Cardiac muscle cell (in vitro differentiated cells and primary cell): Measurements from ENCODE around the gene SOX10. TPM values are rescaled to one million over a fixed set of nuclear protein-coding genes. Genes with fewer than 3 reads are reported as not detected.

Source experiments
- DNase-seq, 2 donors: peaks; one replicate each; pipeline versions ENCODE4 v3.0.0 to v3.0.0-alpha.2; 2010 to 2017; ENCODE audit warnings: low read depth in 1 of 2, low spot score in 1 of 2
- H3K27ac ChIP-seq: fragments of 200-600 bp; sonication (generic); 2 replicates; pipeline ENCODE4 v1.5.1; 2016
- H3K27me3 ChIP-seq: fragments of 200-600 bp; sonication (generic); 2 replicates; pipeline ENCODE4 v1.6.0; 2016; ENCODE audit warnings: control low read depth
- H3K36me3 ChIP-seq: fragments of 200-600 bp; sonication (generic); 2 replicates; pipeline ENCODE4 v1.5.1; 2016; ENCODE audit warnings: control low read depth
- H3K4me1 ChIP-seq: fragments of 200-600 bp; sonication (generic); 2 replicates; pipeline ENCODE4 v1.8.1; 2017; ENCODE audit warnings: low read depth, mild to moderate bottlenecking, mixed run types
- H3K4me3 ChIP-seq: fragments of 200-600 bp; sonication (generic); 2 replicates; pipeline ENCODE4 v1.5.1; 2016; ENCODE audit warnings: mild to moderate bottlenecking
- H3K9me3 ChIP-seq: fragments of 200-600 bp; sonication (generic); 2 replicates; pipeline ENCODE4 v1.5.1; 2017; ENCODE audit warnings: low read depth, mild to moderate bottlenecking, control low read depth
- polyA plus RNA-seq: library from polyadenylated mRNA; unstranded; fragments of >200 nt; fragmentation: Nextera tagmentation; extraction: Ambion mirVana; gene quantifications from 2 replicates; pipeline ENCODE4 v1.2.1, GENCODE V29; 2016
- total RNA-seq: library from RNA; depleted of rRNA; stranded (reverse); fragments of >200 nt; gene quantifications from 2 replicates; pipeline ENCODE4 v1.2.3, GENCODE V29; 2016
- TF ChIP-seq, protein P1 (sequence below): IDR thresholded peaks from 2 replicates; pipeline ENCODE4 v1.5.1; 2012; ENCODE audit warnings: low read depth, mild to moderate bottlenecking, low read length

The SOX10 gene
- total and polyA plus RNA-seq, 2 experiments from 2014 or later: 0.03 TPM; not detected in 1

DNA sequence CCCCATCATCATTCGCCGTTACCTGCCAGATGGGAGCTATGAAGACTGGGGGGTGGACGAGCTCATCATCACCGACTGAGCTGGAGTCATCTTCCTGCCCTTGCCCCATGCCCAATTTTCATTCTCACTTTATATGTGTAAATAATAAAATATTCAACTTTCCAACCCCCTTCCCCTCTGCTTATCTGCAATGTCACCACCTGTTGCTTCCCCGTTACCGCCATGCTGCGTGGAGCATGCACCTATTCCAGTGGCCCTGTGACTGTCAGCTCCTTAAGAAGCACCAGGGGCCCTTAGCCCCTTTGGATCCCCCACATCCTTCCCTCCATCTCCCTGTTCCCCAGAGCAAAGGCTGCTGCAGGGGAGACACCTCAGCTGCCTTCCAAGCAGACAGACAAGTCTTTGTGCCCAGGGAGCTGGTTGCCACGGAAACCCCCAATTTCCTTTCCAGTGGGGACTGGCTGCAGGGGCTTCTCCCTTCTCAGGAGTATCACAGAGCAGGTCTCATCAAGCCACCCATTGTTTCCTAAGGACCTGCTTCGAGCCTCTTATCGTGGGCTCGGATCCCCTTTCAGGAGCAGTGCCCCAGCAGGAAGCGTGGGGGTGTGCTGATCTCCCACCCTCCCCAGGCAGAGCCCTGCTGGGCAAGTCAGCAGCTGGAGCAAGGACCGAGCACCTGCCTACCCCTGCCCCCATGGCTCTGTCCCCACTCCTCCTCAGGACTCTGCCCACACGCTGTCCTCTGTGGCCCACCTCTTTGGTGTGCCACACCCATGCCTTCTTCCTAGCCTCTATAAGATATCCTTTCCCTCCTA, 16.5 kb downstream of the SOX10 start:
- no peaks in the 10 kb centered on the region for H3K27me3 ChIP-seq
- H3K4me3 ChIP-seq: no peak overlapping the region
- DNase-seq: no peak
- TF ChIP-seq, protein P1, sequence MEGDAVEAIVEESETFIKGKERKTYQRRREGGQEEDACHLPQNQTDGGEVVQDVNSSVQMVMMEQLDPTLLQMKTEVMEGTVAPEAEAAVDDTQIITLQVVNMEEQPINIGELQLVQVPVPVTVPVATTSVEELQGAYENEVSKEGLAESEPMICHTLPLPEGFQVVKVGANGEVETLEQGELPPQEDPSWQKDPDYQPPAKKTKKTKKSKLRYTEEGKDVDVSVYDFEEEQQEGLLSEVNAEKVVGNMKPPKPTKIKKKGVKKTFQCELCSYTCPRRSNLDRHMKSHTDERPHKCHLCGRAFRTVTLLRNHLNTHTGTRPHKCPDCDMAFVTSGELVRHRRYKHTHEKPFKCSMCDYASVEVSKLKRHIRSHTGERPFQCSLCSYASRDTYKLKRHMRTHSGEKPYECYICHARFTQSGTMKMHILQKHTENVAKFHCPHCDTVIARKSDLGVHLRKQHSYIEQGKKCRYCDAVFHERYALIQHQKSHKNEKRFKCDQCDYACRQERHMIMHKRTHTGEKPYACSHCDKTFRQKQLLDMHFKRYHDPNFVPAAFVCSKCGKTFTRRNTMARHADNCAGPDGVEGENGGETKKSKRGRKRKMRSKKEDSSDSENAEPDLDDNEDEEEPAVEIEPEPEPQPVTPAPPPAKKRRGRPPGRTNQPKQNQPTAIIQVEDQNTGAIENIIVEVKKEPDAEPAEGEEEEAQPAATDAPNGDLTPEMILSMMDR: no peak
- no peaks in the 10 kb centered on the region for H3K9me3 ChIP-seq
- peaks cover 13% of the 10 kb centered on the region for H3K4me1 ChIP-seq
- H3K36me3 ChIP-seq: peaks cover 6% of the 10 kb centered on the region
- H3K27ac ChIP-seq: no peak overlapping the region

DNA sequence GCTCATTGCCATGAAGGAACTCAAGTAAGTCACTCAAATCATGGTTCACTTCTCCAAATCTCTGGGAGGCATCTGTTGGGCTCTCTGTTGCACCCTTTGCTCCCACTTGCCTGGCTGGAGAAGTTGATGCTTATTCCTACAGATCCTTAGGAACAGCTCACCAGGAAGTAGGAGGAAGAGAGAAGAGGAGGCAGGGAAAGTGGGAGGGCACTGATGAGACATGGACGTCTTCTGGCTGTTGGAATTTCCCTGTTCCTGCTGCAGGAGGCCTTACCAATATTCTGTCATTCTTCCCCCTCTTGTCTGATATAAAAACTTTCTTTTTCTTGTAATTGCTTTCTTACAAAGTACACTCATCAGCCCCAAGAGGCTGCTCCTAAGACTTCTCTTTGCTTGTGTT, 17.2 kb downstream of the SOX10 start:
- Histone ChIP-seq H3K4me3 (no peak overlapping the region), H3K9me3 (no peaks in the 10 kb centered on the region), H3K4me1 (peaks cover 6% of the 10 kb centered on the region), H3K27me3 (no peaks in the 10 kb centered on the region), H3K27ac (no peak overlapping the region), H3K36me3 (peaks cover 8% of the 10 kb centered on the region)
- DNase-seq: no peak
- TF ChIP-seq, protein P1: no peak

DNA sequence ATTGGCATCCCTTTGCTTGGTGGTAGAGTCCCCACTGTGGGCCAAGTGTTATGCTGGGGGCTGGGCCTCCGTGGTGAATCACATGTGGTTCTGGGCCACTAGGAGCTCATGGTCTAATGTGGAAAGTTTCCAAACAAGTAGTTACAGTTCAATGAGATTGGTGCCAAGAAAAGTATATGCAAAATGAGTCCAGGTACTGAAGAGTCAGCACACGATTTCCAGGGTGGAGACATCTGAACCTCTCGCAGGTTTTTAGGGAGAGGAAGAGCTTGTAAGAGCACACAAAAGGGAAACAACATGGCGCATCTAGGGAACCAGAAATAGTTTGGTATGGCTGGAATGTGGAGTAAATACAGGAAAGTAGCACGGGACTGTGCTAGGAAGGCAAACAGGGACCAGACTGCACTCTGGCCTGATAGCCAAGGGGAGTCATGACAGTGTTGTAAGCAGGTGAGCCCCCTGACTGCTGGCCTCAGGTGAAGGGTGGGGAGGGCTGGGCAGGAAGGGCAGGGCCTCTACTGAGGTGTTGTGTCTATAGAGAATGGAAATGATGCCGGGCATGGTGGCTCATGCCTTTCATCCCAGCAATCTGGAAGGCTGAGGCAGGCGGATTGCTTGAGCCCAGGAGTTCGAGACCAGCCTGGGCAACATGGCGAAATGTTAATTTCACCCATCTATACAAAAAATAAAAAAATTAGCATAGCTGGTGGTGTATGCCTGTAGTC, 18.3 kb downstream of the SOX10 start:
- DNase-seq: peak; percentile 16 to 32
- TF ChIP-seq, protein P1: no peak
- H3K36me3 ChIP-seq: peaks cover 17% of the 10 kb centered on the region
- no peaks in the 10 kb centered on the region for H3K9me3 ChIP-seq
- peak overlapping the region; percentile 79 for H3K27ac ChIP-seq
- H3K4me1 ChIP-seq: peaks cover 4% of the 10 kb centered on the region
- H3K4me3 ChIP-seq: no peak overlapping the region
- H3K27me3 ChIP-seq: no peaks in the 10 kb centered on the region

DNA sequence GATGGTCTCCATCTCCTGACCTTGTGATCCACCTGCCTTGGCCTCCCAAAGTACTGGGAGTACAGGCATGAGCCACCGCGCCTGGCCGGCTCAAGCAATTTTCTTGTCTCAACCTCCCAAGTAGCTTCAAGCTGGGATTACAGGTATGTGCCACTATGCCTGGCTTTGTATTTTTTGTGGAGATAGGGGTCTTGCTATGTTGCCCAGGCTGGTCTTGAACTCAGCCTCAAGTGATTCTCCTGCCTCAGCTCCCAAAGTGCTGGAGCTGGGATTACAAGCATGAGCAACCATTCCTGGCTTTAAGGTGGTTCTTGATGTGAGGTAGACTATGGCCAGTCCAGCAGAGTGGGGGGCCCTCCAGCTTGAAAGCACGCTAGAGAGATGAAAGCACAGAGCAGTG, 23.3 kb downstream of the SOX10 start:
- Histone ChIP-seq H3K36me3 (peaks cover 22% of the 10 kb centered on the region), H3K4me3 (no peak overlapping the region), H3K27me3 (no peaks in the 10 kb centered on the region), H3K27ac (no peak overlapping the region), H3K4me1 (peaks cover 7% of the 10 kb centered on the region), H3K9me3 (no peaks in the 10 kb centered on the region)
- no peak for DNase-seq
- TF ChIP-seq, protein P1: no peak

DNA sequence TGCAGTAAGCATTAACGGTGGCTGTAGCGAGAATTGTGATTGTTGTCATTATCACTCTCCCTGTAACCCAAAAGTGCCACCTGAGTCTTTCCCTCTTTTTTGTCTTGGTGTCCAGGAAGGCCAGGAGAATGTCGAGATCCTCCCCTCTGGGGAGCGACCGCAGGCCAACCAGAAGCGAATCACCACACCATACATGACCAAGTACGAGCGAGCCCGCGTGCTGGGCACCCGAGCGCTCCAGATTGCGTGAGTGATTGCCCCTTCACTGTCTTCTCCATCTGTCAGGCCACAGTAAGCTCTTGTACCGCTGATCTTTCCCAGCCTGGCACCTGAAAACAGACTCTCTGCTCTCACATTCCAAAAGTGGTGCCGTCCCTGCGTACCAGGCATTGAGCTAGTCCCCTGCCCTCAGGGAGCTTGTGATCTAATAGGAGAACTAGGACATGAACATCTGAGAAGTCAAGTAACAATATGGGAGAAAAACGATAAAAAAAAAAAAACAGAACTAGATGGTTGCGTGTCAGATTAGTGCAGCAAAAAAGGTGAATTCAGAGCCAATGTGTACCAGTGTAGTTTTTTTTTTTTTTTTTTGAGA, 25.0 kb downstream of the SOX10 start:
- peaks cover 22% of the 10 kb centered on the region for H3K36me3 ChIP-seq
- H3K4me3 ChIP-seq: no peak overlapping the region
- no peak for DNase-seq
- H3K4me1 ChIP-seq: peaks cover 13% of the 10 kb centered on the region
- TF ChIP-seq, protein P1: no peak
- H3K9me3 ChIP-seq: no peaks in the 10 kb centered on the region
- H3K27me3 ChIP-seq: no peaks in the 10 kb centered on the region
- no peak overlapping the region for H3K27ac ChIP-seq
